22Rv1 (cell line): ENCODE measurements around the gene DESI1.

Experiments
- CTCF ChIP-seq: fragments of 450-650 bp; IDR thresholded peaks from 2 replicates; pipeline ENCODE4 v1.5.1; 2017; ENCODE audit warnings: mild to moderate bottlenecking
- ZFX ChIP-seq: fragments of 450-650 bp; IDR thresholded peaks from 2 replicates; pipeline ENCODE4 v1.6.1; 2017; ENCODE audit warnings: antibody characterized with exemption, borderline replicate concordance

GRCh38 chr22:41587347-41587723 is 33.5 kb downstream of the DESI1 start:
- TF ChIP-seq CTCF (no peak), ZFX (no peak)
